Gastroesophageal sphincter (tissue), 3 donors: ENCODE data around the gene DENND6A.

Experiments
- EP300 ChIP-seq: sonication (generic); formaldehyde crosslinking; IDR thresholded peaks from one replicate; pipeline ENCODE4 v1.6.1; 2017; ENCODE audit warnings: antibody characterized with exemption, mild to moderate bottlenecking
- TF ChIP-seq, protein P1 (sequence below), 4 experiments: fragments of 200-600 bp in 2 of 4; fragments of 450-650 bp in 2 of 4; sonication (generic) in 1 of 4; IDR thresholded peaks; one replicate each; pipeline ENCODE4 v1.5.1; 2017 to 2019; ENCODE audit warnings: antibody characterized with exemption in 4 of 4, mild to moderate bottlenecking in 2 of 4, moderate library complexity in 2 of 4

DNA sequence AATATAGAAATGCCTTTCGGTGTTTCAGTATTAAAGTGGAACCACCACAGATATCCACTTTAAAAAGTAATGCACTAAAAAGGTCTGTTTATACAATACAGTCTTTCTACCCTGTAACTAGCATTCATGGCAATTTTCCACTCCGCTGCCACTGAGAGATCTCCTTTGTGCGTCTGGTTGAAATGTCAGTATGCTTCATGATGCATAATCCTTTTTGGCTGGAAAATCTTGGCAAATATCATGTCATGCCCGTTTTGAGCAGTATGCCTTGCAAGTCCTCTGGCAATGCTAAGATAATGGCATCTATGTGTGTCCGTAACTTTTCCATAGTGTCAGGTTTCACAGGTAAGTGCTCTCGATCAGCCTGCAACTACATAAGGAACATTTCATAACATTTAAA is 64.9 kb downstream of the DENND6A start:
- TF ChIP-seq, protein P1, sequence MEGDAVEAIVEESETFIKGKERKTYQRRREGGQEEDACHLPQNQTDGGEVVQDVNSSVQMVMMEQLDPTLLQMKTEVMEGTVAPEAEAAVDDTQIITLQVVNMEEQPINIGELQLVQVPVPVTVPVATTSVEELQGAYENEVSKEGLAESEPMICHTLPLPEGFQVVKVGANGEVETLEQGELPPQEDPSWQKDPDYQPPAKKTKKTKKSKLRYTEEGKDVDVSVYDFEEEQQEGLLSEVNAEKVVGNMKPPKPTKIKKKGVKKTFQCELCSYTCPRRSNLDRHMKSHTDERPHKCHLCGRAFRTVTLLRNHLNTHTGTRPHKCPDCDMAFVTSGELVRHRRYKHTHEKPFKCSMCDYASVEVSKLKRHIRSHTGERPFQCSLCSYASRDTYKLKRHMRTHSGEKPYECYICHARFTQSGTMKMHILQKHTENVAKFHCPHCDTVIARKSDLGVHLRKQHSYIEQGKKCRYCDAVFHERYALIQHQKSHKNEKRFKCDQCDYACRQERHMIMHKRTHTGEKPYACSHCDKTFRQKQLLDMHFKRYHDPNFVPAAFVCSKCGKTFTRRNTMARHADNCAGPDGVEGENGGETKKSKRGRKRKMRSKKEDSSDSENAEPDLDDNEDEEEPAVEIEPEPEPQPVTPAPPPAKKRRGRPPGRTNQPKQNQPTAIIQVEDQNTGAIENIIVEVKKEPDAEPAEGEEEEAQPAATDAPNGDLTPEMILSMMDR (IDR thresholded peaks at IDR 0.05): no peak
- no peak for TF ChIP-seq EP300
